CD1c-positive myeloid dendritic cell (primary cell): ENCODE results near the gene TNFRSF18.

ENCODE experiments used
- DNase-seq: peaks from one replicate; pipeline ENCODE4 v3.0.0-alpha.2; 2016; ENCODE audit errors: extremely low spot score

The TNFRSF18 gene

GRCh38 chr1:1240822-1241587 lies 34.6 kb upstream of the TNFRSF18 start:
- DNase-seq = no peak

GRCh38 chr1:1240348-1240732 lies 33.9 kb upstream of the TNFRSF18 start:
- no peak for DNase-seq

GRCh38 chr1:1239614-1240347 lies 33.4 kb upstream of the TNFRSF18 start:
- no peak for DNase-seq

- DNase-seq = no peak
These were observed 32.8 kb upstream of the TNFRSF18 start for GRCh38 chr1:1239227-1239613.

GRCh38 chr1:1238702-1239178 lies 32.3 kb upstream of the TNFRSF18 start:
- no peak for DNase-seq

GRCh38 chr1:1237874-1238701 lies 31.7 kb upstream of the TNFRSF18 start:
- no peak for DNase-seq

GRCh38 chr1:1236945-1237873 lies 30.8 kb upstream of the TNFRSF18 start:
- no peak for DNase-seq

- DNase-seq = no peak
These were observed 29.9 kb upstream of the TNFRSF18 start for GRCh38 chr1:1236176-1236763.

- DNase-seq = no peak
These were observed 28.8 kb upstream of the TNFRSF18 start for GRCh38 chr1:1235016-1235744.

GRCh38 chr1:1234180-1234808 lies 27.9 kb upstream of the TNFRSF18 start:
- DNase-seq = no peak

GRCh38 chr1:1233567-1233892 lies 27.1 kb upstream of the TNFRSF18 start:
- no peak for DNase-seq

GRCh38 chr1:1232796-1233566 lies 26.6 kb upstream of the TNFRSF18 start:
- DNase-seq = no peak

- no peak for DNase-seq
These were observed 25.9 kb upstream of the TNFRSF18 start, which contains the start of gene B3GALT6 for GRCh38 chr1:1232208-1232795. Gene B3GALT6, plus strand, starts transcription at chr1:1232237. Its CDS starts 42 bp downstream, at chr1:1232279.

- DNase-seq = peak; percentile 99
These were observed 25.2 kb upstream of the TNFRSF18 start, which contains the start of gene SDF4 for GRCh38 chr1:1231400-1232207. Gene SDF4, minus strand, starts transcription at chr1:1232001. Its CDS starts 3,229 bp downstream, at chr1:1228772.

- peak; percentile 18 for DNase-seq
These were observed 24.4 kb upstream of the TNFRSF18 start for GRCh38 chr1:1230656-1231399.

- DNase-seq = no peak
These were observed 23.4 kb upstream of the TNFRSF18 start for GRCh38 chr1:1229770-1230169.
